HG03442 (cell line): ENCODE data around the gene OR6C74.

Source experiments
- ATAC-seq: cut with Tn5 transposase; IDR thresholded peaks from one replicate; pipeline ENCODE4 v1.9.1; 2021; ENCODE audit warnings: mild to moderate bottlenecking, moderate library complexity; ENCODE audit not compliant: unreplicated experiment

Gene OR6C74

GRCh38 chr12:55244309-55244708 lies at the start of gene OR6C74:
TSS of gene OR6C74 (plus strand) at chr12:55244609. CDS start at chr12:55247288, 2,679 bp downstream.
- ATAC-seq: no peak

- no peak for ATAC-seq
Observed at GRCh38 chr12:55220725-55221124, 23.7 kb upstream of the OR6C74 start, which contains the start of gene OR10A7. TSS of gene OR10A7 (plus strand) at chr12:55221025. CDS start at chr12:55221025, 0 bp downstream.

GRCh38 chr12:55226523-55226922 lies 17.9 kb upstream of the OR6C74 start:
- ATAC-seq: no peak

- no peak for ATAC-seq
Observed at GRCh38 chr12:55227643-55228042, 16.8 kb upstream of the OR6C74 start.

- no peak for ATAC-seq
Observed at GRCh38 chr12:55246159-55246558, 1.8 kb downstream of the OR6C74 start.

- no peak for ATAC-seq
Observed at GRCh38 chr12:55250944-55251343, 6.5 kb downstream of the OR6C74 start.

- no peak for ATAC-seq
Observed at GRCh38 chr12:55253281-55253680, 8.9 kb downstream of the OR6C74 start.

- no peak for ATAC-seq
Observed at GRCh38 chr12:55256831-55257230, 12.4 kb downstream of the OR6C74 start.

- ATAC-seq: no peak
Observed at GRCh38 chr12:55258303-55258702, 13.9 kb downstream of the OR6C74 start.

- ATAC-seq: no peak
Observed at GRCh38 chr12:55280991-55281390, 36.6 kb downstream of the OR6C74 start.

GRCh38 chr12:55289999-55290398 lies 45.6 kb downstream of the OR6C74 start:
- no peak for ATAC-seq
